Stimulated activated CD4-positive, alpha-beta T cell treated with anti-CD3 and anti-CD28 coated beads, Interleukin-12 subunit alpha, Interleukin-12 subunit beta, amount 100 ng/mL, for 48 hours (primary cell): ENCODE results near the gene ROPN1B.

Experiments used
- DNase-seq, 3 donors: peaks; one replicate each; pipeline ENCODE4 v3.0.0-alpha.2; 2020; ENCODE audit warnings: low read depth in 2 of 3, low spot score in 1 of 3

ROPN1B gene

DNA sequence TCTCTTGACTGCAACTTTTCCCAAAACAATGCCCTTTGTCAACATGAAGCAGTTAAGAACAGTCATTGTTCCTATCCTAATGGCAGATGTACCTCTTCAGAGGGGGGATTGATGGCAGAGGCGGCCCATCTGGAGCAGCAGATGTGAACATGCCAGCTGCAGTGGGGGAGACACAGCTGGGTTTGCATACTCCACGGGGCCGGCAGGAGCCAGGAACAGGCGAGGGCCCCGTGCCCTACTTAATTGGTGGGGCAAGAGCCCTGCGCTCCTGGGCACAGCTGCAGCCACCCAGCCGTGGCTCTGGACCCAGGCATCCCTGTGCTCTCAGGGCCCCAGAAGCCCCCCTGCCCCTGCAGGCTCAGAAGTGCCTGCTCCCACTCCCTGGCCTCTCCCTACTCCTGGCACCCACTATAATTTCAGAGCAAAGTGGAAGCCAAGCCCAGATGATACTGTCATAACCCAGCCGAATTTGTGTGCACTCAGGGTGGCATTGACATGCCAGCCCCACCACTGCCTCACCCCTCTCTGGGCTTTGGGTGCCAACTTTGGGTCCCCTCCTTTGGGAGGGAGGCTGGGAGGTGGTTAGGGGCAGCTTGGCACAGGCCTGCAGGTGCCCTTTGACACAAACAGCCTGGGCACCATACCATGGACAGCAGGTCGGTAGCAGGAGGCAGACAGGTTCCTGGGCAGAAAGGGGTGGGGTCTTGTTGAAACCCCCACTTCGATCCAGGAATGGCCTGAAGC is 34.6 kb downstream of the ROPN1B start:
- no peak for DNase-seq

GRCh38 chr3:126004217-126004616 is 35.2 kb downstream of the ROPN1B start:
- DNase-seq: no peak

DNA sequence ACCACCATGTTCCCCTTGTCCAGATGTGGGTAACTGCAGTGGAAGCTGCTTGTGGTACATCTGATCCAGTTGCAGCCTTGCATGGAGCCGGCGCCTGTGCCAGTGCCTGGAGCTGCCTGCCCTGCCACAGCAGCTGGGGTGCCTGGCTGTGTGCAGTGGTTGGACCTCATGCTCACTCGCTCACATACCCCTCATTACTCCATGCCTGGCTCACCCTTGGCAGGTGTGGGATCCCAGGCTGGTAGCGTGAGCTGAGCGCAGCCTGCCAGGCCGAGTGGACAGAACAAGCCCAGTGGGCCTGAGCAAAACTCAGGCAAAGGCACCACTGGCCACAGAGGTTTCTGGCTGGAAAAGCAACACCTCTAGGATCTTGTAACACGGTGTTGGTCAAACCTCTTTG is 35.7 kb downstream of the ROPN1B start:
- DNase-seq: no peak

DNA sequence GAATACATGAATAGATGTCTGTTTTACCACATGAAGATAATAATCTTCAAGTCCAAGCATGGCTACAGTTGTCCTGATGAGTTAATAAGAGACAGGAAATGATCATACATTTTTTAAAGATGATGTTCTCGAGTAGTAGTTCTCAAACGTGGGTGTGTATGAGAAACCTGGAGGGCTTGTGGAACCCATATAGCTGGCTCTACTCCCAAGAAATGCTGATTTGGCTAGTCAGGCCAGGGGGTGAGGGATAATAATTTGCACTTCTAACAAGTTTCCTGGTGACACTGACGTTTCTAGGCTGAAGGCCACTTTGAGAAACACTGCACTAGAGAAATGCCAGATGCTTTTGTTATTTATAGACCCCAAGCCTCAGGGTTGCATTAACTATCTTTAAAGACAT is 37.0 kb downstream of the ROPN1B start:
- DNase-seq: no peak

DNA sequence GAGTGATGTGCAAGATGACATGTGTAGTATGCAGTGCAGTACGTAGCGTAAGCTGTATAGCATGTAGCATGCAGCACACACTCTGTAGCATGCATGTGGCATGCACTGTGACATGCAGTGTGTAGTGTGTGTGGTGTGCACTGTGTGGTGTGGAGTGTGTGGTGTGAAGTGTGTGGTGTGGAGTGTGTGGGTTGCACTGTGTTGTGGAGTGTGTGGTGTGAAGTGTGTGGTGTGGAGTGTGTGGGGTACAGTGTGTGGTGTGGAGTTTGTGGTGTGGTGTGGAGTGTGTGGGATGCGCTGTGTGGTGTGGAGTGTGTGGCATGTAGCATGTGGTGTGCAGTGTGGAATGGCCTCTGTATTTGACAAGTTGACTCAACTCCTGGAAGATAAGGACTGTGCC is 39.2 kb downstream of the ROPN1B start:
- DNase-seq: no peak

DNA sequence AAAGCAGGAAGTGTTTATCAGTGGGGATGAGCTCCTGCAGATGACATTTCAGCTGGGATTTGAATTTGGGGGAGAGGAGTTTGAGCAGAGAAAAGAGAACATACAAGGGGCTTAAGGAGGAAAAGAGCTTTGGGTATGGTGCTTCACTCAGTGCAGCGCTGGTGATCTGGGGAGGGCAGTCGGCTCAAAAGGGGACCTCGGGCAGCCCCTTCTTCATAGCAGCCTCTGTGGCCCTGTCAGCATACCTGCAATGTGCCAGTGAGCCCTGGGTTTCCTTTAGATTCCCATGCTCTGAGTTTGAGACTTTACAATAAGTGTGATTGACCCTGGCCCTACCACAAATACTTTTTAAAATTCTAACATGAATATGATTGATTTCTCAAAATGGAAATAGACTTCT is 40.2 kb downstream of the ROPN1B start:
- no peak for DNase-seq

- DNase-seq: no peak
These were observed 44.8 kb downstream of the ROPN1B start for GRCh38 chr3:126013751-126014156.

GRCh38 chr3:126014252-126014651 is 45.3 kb downstream of the ROPN1B start:
- DNase-seq: no peak

DNA sequence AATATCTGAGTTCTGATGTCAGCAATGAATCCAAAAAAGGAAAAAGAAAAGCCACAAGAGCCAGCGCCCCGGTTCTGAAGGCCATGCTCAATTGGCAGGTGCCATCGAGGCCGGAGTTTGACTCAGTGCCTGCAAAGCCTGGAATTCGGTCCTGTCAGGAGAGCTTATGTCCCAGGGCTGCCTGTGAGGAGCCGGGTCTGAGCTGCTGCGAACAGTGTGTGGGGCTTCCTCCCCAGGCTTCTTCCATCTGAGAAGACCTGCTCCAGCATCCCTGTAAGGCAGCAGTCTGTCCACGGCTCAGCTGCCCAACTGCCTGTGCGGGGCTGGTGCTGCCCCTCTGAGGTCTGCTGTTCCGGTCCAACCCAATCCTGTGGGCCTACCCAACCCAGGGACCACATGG is 46.1 kb downstream of the ROPN1B start:
- DNase-seq: no peak

DNA sequence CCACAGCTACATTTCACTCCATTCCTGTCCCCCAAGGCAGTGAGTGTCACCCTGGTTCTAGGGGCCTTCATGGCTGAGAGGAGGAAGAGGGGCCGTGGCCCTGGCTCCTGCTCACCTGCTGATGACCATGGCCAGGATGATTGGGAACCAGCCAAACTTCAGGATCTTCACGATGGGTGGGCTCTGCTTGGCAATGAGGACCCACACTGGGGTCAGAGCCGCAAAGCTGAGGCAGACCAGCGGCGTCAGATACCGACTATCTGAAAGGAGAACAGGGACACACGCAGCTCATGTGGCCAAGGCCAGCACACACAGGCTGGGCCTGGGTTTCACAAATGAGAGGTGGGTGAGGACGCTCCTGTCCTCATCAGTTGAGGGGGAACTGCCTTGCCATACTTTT is 47.6 kb downstream of the ROPN1B start:
- no peak for DNase-seq

DNA sequence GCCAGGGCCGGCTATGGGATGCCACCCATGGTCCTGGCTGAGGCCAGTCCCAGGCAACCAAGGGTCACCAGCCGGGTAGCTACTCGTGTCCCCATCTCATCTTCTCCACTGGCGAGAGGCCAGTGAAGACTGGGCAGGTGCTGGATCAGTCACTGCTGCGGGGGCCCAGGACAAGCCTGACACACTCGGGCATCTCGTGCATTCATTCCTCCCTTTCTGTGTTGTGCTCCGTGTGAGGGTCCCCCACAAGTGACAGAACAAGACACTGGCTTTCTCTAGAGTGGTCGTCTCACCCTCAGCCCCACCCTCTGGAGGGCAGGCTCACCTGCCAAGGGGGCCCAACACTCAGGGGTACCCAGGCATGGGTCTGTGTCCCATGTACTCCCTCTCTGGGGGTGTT is 48.4 kb downstream of the ROPN1B start:
- DNase-seq: no peak

GRCh38 chr3:126018545-126018944 is 49.6 kb downstream of the ROPN1B start:
- DNase-seq: no peak

- no peak for DNase-seq
These were observed 50.0 kb downstream of the ROPN1B start for GRCh38 chr3:126018995-126019394.

DNA sequence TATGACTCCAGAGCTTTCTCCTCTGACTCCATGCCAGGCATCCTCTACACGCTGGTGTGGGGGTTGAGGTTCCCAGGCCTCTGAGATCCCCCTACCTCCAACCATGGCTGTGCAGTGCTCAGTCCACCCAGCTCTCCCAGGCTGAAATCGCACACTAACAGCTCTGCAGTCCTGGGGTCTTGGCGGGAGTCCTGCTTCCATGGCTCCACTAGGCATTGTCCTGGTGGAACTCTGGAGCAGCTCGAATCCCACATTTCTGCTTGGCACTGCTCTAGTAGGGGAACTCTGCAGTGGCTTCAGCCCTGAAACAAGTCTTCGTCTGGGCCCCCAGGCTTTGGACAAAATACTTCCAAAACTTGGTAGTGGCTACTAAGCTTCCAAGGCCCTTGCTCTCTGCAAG is 50.7 kb downstream of the ROPN1B start:
- DNase-seq: no peak

DNA sequence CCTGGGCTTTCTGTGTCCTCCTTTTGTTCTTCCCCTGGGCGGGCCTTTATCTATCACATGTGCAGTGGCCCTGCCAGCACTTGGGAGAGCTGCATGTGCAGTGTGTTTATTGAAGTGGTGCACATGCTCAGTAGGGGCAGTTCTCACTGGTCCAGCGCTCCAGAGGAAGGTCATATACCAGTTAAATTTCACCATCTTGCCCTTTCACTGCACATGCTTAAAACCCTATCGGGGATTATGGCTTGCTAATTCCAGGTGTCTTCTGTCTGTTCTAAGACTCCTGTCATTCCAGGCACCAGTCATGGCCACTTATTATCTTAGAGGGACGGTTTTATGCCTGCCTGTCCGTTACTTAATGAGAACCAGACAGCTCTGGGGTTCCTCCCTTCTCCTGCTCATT is 52.2 kb downstream of the ROPN1B start:
- no peak for DNase-seq

- no peak for DNase-seq
These were observed 52.7 kb downstream of the ROPN1B start for GRCh38 chr3:126021702-126022101.

- DNase-seq: no peak
These were observed 53.9 kb downstream of the ROPN1B start for GRCh38 chr3:126022741-126023359.

DNA sequence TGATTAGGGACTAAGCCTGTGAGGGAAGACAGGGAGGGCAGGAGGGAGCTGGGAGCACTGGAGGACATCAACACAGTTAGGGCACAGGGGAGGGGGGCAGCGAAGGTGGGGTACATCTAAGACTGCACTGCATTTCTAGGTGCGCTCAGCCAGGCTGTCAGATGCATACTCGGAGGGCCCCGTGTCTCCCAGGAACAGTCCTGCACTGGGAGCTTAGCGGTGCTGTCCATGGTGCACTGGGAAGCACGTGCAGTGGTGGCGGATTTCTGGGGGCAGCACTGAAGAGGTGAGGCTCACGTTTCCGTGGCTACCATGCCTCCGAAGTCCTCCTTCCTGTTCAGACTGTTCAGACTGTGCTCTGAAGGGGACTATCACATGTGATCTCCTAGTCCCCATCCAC is 54.4 kb downstream of the ROPN1B start:
- DNase-seq: no peak

GRCh38 chr3:126024049-126024854 is 55.3 kb downstream of the ROPN1B start:
- no peak for DNase-seq

- no peak for DNase-seq
These were observed 56.2 kb downstream of the ROPN1B start for GRCh38 chr3:126025116-126025729.

- DNase-seq: no peak
These were observed 56.9 kb downstream of the ROPN1B start for GRCh38 chr3:126025862-126026261.

DNA sequence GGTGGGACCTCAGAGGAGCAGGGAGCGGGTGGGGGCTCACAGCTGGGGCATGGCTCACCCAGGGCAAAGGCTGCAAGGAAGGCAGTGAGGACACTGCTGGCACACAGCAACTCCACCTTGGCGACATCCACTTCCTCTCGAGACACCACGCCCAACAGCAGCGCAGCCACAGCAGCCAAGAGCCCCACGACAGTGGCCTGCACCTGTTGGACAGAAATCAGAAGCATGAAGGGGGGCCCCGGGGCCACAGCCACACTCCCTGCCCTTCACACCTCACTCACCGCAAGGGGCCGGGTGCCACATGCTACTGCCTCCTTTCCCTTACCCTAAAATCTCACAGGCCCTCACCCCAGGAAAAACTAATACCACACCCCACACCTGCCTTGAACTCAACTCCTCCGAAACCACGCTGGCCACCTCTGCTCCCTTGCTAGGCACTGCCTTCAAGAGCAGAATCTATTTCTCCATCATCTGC is 57.3 kb downstream of the ROPN1B start:
- no peak for DNase-seq
